Lower lobe of right lung (tissue), 2 donors: ENCODE results near the gene PI4KA. TPM values are rescaled to one million over a fixed set of nuclear protein-coding genes. Genes with fewer than 3 reads are reported as not detected.
A peak's percentile ranks its signal among the peaks of the same experiment; 100 is the strongest.
"Not testable (repeated sequence)": the region's sequence is repeated elsewhere in the genome, so short reads cannot be mapped to it uniquely, and the experiment has no call there.

Source experiments
- ATAC-seq, 2 donors: fragments of 200-7000 bp; cut with Tn5 transposase; one replicate each; pipeline ENCODE4 v1.9.1; 2020 to 2022; ENCODE audit warnings: mild to moderate bottlenecking in 2 of 2, moderate library complexity in 2 of 2
- DNase-seq: peaks from one replicate; pipeline ENCODE4 v3.0.0-alpha.2; 2020
- H3K27ac ChIP-seq: fragments of 200-600 bp; one replicate; pipeline ENCODE4 v1.8.0; 2022
- H3K27me3 ChIP-seq: fragments of 200-600 bp; one replicate; pipeline ENCODE4 v1.8.0; 2022; ENCODE audit warnings: low read depth
- H3K36me3 ChIP-seq: fragments of 200-600 bp; one replicate; pipeline ENCODE4 v1.8.0; 2022; ENCODE audit warnings: mild to moderate bottlenecking
- H3K4me1 ChIP-seq: fragments of 200-600 bp; one replicate; pipeline ENCODE4 v1.8.0; 2022
- H3K4me3 ChIP-seq: fragments of 200-600 bp; one replicate; pipeline ENCODE4 v1.8.0; 2022; ENCODE audit warnings: mild to moderate bottlenecking
- H3K9me3 ChIP-seq: fragments of 200-600 bp; one replicate; pipeline ENCODE4 v1.8.0; 2022
- CTCF ChIP-seq: fragments of 200-600 bp; IDR thresholded peaks from one replicate; pipeline ENCODE4 v1.8.0; 2022; ENCODE audit warnings: antibody characterized with exemption, mild to moderate bottlenecking
- intact Hi-C: fragments of 100-400 bp; cut with DNase I; formaldehyde crosslinking; loops from one replicate; pipeline ENCODE4 v1.11.0; 2022
- total RNA-seq: library from RNA; stranded (reverse); fragmentation: NEBNext Ultra II Directional; extraction: Animal tissue kit (Norgen Biotek cat#: 25700); gene quantifications from one replicate; pipeline ENCODE4 v1.2.1, GENCODE V29; 2021
- donor health status: DM: no; HTN: yes; CAD: no; lungs with severe emphysema.

The PI4KA gene
- total RNA-seq, 1 donor from 2014 or later, result 109 TPM

- ATAC-seq (no peak), DNase-seq (no peak)
- no peaks in the 10 kb centered on the region for H3K27me3 ChIP-seq
- no peaks in the 10 kb centered on the region for H3K9me3 ChIP-seq
- no peak for TF ChIP-seq CTCF
- intact Hi-C loops, result no loop called here
- no peaks in the 10 kb centered on the region for H3K4me1 ChIP-seq
- H3K27ac ChIP-seq, result no peak overlapping the region
- peaks cover 59% of the 10 kb centered on the region for H3K36me3 ChIP-seq
- H3K4me3 ChIP-seq, result no peak overlapping the region
These were observed 137.0 kb downstream of the PI4KA start for GRCh38 chr22:20721409-20722218.

- H3K27ac ChIP-seq, result no peak overlapping the region
- H3K4me1 ChIP-seq, result no peaks in the 10 kb centered on the region
- DNase-seq, result no peak
- intact Hi-C loops, result no loop called here
- no peaks in the 10 kb centered on the region for H3K9me3 ChIP-seq
- TF ChIP-seq CTCF, result no peak
- no peak overlapping the region for H3K4me3 ChIP-seq
- ATAC-seq, result no peak
- H3K36me3 ChIP-seq, result peaks cover 57% of the 10 kb centered on the region
- H3K27me3 ChIP-seq, result no peaks in the 10 kb centered on the region
These were observed 137.8 kb downstream of the PI4KA start for GRCh38 chr22:20720692-20721408.

- H3K27me3 ChIP-seq, H3K4me3 ChIP-seq, H3K9me3 ChIP-seq, H3K4me1 ChIP-seq, H3K27ac ChIP-seq, ATAC-seq, intact Hi-C loops, DNase-seq: not testable (repeated sequence)
- peaks cover 57% of the 10 kb centered on the region for H3K36me3 ChIP-seq
These were observed 139.9 kb downstream of the PI4KA start for GRCh38 chr22:20718727-20719126.

- peaks cover 57% of the 10 kb centered on the region for H3K36me3 ChIP-seq
- H3K27ac ChIP-seq, intact Hi-C loops, H3K9me3 ChIP-seq, DNase-seq, ATAC-seq, H3K4me3 ChIP-seq, H3K4me1 ChIP-seq, H3K27me3 ChIP-seq: not testable (repeated sequence)
These were observed 140.6 kb downstream of the PI4KA start for GRCh38 chr22:20717981-20718380.

- H3K9me3 ChIP-seq, intact Hi-C loops, DNase-seq, H3K4me3 ChIP-seq, H3K4me1 ChIP-seq, H3K27me3 ChIP-seq, H3K27ac ChIP-seq: not testable (repeated sequence)
- ATAC-seq, result peak in 1 of 2 donors; percentile 29
- H3K36me3 ChIP-seq, result peaks cover 57% of the 10 kb centered on the region
These were observed 141.3 kb downstream of the PI4KA start for GRCh38 chr22:20717213-20717866.

GRCh38 chr22:20713116-20713515 lies 145.5 kb downstream of the PI4KA start:
- ATAC-seq, H3K27ac ChIP-seq, H3K27me3 ChIP-seq, DNase-seq, H3K9me3 ChIP-seq, H3K4me1 ChIP-seq, intact Hi-C loops, H3K4me3 ChIP-seq: not testable (repeated sequence)
- H3K36me3 ChIP-seq, result peaks cover 46% of the 10 kb centered on the region

GRCh38 chr22:20709966-20710365 lies 148.6 kb downstream of the PI4KA start:
- H3K9me3 ChIP-seq, intact Hi-C loops, H3K27me3 ChIP-seq, H3K4me1 ChIP-seq, H3K27ac ChIP-seq, ATAC-seq, H3K4me3 ChIP-seq, DNase-seq: not testable (repeated sequence)
- peaks cover 25% of the 10 kb centered on the region for H3K36me3 ChIP-seq

- H3K4me3 ChIP-seq, H3K4me1 ChIP-seq, H3K27ac ChIP-seq, H3K9me3 ChIP-seq, intact Hi-C loops, ATAC-seq, DNase-seq, H3K27me3 ChIP-seq: not testable (repeated sequence)
- H3K36me3 ChIP-seq, result peaks cover 19% of the 10 kb centered on the region
These were observed 151.0 kb downstream of the PI4KA start for GRCh38 chr22:20707549-20708118.

GRCh38 chr22:20703816-20704609 lies 154.6 kb downstream of the PI4KA start:
- H3K4me1 ChIP-seq, H3K9me3 ChIP-seq, H3K27ac ChIP-seq, H3K27me3 ChIP-seq, intact Hi-C loops, H3K36me3 ChIP-seq: not testable (repeated sequence)
- ATAC-seq (peak; percentile 2 to 7), DNase-seq (peak; percentile 57)
- H3K4me3 ChIP-seq, result peak overlapping the region; percentile 65

GRCh38 chr22:20703414-20703806 lies 155.2 kb downstream of the PI4KA start:
- peak; percentile 88 for DNase-seq
- H3K36me3 ChIP-seq, H3K27me3 ChIP-seq, intact Hi-C loops, H3K9me3 ChIP-seq, H3K27ac ChIP-seq, H3K4me1 ChIP-seq: not testable (repeated sequence)
- peak overlapping the region; percentile 65 for H3K4me3 ChIP-seq
- peak; percentile 63 for ATAC-seq
